IPS-18c (cell line): Measurements from ENCODE around the gene LAMB1.

ENCODE experiments used
- H3K4me3 ChIP-seq: 2 replicates; pipeline ENCODE4 v1.7.0; 2013; ENCODE audit warnings: low read depth, mild to moderate bottlenecking, low read length, moderate library complexity; ENCODE audit not compliant: insufficient read depth
- H3K9me3 ChIP-seq: one replicate; pipeline ENCODE4 v1.6.1; 2013; ENCODE audit warnings: mild to moderate bottlenecking, low read length, moderate library complexity; ENCODE audit not compliant: control insufficient read depth, insufficient read depth

LAMB1 gene

DNA sequence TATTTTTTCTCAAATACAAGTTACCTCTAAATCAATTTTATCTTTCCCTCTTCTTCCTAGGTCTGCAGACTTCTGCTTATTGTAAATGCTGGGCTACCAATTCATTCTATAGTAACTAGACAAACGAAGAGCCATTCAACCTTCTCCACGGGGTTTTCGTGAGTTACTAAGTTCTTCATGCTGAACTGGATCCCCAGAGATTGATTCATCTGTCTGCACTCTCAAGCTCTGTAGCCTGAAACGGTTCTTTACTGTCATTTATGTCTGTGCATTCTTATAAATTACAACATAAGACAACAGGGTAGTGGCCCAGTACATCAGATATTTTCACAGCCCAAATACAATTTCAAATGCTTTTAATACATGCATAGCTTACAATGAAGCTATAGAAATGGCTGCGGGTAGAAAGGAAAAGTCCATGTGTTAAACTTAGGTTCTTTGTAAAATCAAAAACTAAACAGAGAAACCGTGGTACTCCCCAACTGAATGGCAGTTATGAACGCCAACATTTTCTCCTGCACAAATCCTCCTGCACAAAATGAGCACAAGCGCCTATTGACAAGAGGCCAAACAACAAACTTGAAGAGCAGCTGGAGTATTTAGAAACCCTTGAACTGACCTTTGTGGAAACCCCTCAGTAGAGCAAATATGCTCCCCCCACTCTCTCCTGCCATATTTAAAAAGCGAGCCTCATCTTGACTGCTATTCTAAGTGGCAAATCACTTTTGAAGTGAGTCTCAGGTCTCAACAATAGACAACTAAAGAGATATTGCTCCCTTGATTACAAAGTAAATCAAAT is 20.7 kb downstream of the LAMB1 start:
- Histone ChIP-seq H3K4me3 (no peak overlapping the region), H3K9me3 (no peaks in the 10 kb centered on the region)

DNA sequence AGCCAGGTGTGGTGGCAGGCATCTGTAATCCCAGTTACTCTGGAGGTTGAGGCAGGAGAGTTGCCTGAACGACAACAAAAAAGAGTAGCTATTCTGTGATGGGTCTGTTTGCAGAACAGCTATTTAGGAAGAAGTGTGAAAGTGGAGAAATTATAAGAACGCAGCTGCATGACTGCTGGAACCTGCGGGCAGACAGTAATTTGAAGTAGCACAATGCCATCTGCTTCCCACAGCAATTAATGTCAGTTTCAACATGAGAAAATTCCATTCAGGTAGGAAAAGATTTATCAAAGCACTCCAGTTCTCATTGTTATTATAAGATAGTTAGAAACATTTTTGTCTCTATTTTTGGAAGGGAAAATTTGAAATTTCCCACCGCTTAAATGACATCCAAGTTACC is 21.5 kb downstream of the LAMB1 start:
- no peaks in the 10 kb centered on the region for H3K9me3 ChIP-seq
- H3K4me3 ChIP-seq, result no peak overlapping the region

DNA sequence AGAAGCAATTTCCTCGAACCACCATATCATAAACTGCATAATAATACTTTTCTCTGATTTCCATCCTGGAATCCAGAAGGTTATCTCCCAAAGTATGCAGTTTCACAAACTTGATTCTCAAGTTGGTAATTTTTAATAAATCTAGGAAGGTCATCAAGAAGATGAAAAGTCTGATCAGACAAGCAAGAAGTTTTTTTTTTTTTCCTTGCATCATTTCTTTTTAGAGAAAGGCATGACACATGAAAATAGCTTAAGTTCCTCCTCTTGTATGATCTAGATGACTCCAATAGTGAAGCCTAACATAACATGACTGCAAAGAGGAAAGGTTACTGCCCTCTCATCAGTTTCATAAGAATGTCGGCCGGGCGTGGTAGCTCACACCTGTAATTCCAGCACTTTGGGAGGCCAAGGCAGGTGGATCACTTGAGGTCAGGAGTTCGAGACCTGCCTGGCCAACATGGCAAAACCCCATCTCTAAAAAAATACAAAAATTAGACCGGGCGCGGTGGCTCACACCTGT is 22.2 kb downstream of the LAMB1 start:
- H3K4me3 ChIP-seq, result no peak overlapping the region
- H3K9me3 ChIP-seq, result no peaks in the 10 kb centered on the region

DNA sequence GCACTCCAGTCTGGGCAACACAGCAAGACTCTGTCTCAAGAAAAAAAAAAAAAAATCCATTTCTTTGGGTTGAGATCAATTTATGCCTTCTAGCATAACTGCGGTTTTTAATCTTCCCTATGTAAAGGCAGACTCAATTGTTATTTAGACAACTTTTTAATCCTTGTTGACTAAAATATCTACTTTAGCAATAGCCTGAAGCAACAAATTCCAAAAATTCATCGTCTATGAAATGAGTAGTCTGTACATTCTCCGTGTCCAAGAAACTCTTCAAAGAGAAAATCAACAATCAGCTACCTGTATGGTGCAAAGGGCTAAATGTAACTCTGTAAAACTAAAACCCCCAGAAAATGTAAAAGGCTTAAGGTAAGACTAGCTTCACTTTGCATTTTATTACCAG is 22.8 kb downstream of the LAMB1 start:
- Histone ChIP-seq H3K9me3 (no peaks in the 10 kb centered on the region), H3K4me3 (no peak overlapping the region)

DNA sequence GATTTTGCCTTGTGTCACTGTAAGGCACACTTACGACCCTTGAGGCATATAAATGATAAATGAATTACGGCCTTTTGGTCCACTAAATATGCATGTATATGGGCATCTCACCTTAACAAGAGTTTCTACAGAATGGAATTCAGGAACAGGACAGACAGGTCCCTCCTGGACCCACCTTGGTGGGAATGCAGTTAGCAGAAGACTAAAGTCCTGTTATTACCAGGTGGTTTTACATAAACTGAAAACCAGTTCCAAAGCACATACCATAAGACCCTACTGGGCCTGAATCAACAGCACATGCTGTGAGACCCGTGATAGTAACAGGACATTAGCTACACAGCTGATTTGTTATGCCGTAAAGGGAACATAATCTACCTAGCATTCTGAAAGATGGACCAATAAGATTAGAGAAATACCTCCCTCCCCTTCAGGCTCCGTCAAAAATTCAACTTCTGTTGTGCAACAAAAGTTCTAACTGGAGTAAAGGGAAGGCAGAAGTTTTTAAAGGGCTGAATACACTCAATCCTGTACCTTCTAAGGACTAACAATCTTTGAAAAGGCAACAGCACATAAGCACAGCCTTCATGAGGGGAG is 24.0 kb downstream of the LAMB1 start:
- H3K9me3 ChIP-seq, result no peaks in the 10 kb centered on the region
- no peak overlapping the region for H3K4me3 ChIP-seq

DNA sequence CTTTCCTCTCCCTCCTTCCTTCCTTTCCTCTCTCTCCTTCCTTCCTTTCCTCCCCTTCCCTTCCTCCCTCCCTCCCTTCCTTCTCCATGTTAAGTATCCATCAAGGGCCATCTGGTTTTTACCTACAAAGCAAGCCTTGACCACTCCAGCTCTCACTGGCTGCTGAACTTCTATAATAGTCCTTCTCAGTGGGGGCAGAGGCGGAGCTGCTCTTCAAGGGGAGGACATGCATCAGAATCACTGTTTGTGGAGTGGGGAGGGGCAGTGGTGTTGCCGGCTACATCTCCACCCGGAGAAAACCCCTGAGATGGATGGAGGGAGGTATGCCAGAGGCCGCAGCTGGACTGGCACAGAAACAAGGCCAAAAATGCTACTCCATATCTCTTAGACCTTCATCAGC is 25.9 kb downstream of the LAMB1 start:
- Histone ChIP-seq H3K4me3 (no peak overlapping the region), H3K9me3 (no peaks in the 10 kb centered on the region)

DNA sequence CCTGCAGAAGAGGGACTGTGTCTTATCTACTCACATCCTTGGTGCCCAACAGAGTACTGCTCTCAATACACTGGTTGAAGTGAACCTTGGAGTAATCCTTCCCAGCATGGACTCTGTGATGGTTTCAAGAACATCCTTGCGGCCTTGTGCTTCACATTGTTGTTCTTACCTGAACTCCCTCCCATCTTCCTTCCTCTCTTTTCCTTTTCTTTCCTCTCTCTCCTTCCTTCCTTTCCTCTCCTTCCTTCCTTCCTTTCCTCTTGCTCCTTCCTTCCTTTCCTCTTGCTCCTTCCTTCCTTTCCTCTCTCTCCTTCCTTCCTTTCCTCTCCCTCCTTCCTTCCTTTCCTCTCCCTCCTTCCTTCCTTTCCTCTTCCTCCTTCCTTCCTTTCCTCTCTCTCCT is 26.3 kb downstream of the LAMB1 start:
- Histone ChIP-seq H3K4me3 (no peak overlapping the region), H3K9me3 (no peaks in the 10 kb centered on the region)

DNA sequence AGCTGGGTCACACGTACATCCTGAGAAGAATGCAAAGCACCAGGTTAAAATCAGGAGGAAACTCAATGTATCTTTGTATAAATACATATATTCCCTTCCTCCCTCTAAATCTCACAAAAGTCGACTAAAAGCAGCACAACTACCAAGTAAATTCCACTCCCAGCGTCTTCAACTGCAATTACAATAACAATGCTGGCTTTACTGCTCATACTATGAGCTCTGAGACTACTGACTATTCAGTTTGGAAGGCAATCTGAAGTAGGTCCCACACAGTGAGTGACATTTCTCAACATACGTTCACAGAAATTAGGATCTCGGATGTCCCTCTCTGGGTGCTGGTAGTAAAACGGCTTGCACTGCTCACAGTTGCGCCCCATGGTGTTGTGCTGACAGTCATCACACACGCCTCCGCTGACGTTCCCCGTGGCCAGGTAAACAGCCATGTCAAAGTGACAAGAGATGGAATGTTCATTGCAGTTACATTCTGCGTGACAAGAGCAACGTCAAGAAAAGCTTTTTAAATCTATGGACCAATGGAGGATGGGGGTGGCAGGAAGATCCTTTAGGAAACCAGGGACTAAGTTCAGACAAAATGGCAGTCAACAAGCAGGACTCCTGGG is 27.5 kb downstream of the LAMB1 start:
- H3K4me3 ChIP-seq, result peak overlapping the region; percentile 2; the same call in 1 of the 2 replicates
- no peaks in the 10 kb centered on the region for H3K9me3 ChIP-seq

DNA sequence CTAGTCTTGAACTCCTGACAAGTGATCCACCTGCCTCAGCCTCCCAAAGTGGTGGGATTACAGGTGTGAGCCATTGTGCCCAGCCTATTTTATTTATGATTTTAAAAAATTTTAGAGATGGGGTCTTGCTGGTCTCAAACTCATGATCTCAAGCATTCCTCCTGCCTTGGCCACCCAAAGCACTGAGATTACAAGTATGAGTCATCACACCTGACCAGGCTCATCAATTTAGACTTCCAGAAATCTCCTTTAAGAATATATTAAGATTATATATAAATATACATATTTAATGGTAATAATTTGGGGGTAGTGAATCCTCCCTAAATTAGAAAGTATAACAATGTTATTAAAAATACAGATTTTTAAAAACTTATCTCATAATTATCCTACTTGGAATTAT is 29.1 kb downstream of the LAMB1 start:
- Histone ChIP-seq H3K9me3 (no peaks in the 10 kb centered on the region), H3K4me3 (no peak overlapping the region)

DNA sequence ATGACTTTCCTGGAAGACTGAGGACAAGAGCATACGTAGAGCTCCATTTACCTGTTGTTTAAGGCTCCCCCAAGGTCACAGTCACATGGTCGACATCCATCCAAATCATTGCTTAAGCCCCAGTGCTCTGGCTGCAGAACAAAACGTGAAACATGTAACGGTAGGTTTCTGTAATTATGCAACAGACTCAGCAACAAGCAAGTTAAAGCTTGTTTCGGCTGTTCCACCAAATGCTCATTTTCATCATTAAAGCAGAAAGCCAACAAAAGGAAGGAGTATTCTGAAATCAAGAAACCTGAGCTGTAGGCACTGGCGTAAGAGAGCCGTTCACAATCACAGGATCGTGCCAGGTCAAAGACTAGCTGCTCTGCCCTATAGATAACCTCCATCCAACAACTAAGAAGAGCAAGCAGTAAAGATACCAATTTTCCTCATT is 30.0 kb downstream of the LAMB1 start:
- no peak overlapping the region for H3K4me3 ChIP-seq
- no peaks in the 10 kb centered on the region for H3K9me3 ChIP-seq

DNA sequence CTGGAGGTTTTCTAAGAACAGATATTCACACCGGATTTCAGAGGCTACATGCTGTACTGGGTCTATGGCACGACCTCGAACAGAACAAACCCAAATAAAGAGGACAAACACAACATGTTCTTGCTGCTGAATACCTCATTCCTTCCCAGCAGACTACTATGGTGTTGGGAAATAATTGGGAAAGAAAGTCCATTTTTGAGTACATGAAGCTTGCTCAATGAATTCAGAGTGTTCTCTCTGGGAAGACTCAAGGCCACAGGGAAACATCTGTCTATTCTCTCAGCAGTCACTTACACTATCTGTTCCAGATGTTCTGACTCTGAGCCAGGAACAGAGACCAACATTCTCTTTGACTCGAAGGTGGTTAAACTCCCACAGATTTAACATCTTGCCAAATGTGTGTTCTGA is 30.9 kb downstream of the LAMB1 start:
- Histone ChIP-seq H3K9me3 (no peaks in the 10 kb centered on the region), H3K4me3 (no peak overlapping the region)

DNA sequence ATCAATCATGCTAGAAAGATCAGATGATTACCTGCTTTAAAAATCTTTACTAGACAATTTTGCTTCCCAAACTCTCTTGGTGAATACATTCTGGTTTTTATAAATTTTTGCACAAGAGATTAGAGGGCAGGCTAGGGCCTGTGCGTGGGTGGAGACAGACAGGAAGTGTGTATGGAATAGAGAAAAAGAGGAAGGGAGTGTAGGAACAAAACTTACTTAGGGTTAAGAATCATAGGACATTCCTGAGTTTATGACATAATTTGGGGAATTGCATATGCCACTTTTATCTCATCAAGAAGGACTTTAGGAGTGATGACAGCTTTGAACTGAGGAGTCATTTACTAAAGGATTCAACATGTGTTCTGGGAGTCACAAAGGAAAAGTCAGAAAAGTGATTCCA is 31.3 kb downstream of the LAMB1 start:
- no peaks in the 10 kb centered on the region for H3K9me3 ChIP-seq
- no peak overlapping the region for H3K4me3 ChIP-seq

DNA sequence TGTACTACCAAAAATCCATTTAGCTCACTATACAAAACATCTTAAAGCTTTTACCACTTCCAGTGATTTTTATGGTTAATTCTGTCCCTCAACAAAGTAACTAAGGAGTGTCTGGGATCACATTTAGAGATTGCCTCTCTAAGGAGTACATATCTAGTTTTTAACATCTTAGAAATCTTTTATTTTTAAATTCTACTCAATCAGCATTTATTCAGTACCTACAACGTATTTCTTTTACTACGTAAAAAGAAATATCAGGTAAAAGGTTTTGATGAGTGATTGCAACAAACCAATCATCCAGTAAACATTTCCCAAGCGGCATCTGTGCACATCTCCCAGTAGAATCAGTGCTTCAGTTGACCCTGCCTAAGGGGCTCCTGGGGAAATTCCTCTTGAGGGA is 31.9 kb downstream of the LAMB1 start:
- H3K9me3 ChIP-seq, result no peaks in the 10 kb centered on the region
- no peak overlapping the region for H3K4me3 ChIP-seq

DNA sequence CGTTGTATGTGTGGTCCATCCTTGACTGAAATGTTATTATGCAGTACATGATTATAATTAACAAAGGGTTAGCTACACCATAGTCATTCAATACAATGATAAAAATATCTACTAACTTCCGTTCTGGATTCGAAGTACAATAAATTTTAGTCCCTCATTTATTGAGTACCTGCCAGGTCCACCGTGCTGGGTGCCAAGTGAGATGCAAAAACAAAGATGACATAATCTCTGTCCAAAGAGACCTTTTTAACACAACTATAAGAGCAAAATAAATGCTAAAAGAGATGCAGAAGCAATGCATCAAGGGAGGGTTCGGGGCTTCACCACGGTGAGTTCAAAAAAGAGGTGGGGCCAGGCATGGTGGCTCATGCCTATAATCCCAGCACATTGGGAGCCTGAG is 33.1 kb downstream of the LAMB1 start:
- H3K9me3 ChIP-seq, result no peaks in the 10 kb centered on the region
- H3K4me3 ChIP-seq, result no peak overlapping the region

DNA sequence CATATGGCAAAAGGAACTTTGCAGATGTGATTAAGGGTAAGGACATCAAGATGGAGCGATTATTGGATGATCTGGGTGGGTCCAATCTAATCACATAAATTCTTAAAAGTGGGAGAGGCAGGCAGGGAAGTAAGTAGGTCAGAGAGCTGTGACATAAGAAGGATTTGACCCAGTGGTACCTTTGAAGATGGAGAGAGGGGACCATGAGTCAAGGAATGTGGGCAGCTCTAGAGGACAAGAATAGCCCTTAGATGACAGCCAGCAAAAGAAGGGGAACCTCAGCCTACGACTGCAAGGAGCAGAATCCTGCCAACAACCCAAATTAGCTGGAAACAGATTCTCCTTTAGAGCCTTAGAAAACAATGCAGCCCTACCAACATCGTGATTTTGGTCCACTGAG is 34.5 kb downstream of the LAMB1 start:
- Histone ChIP-seq H3K9me3 (no peaks in the 10 kb centered on the region), H3K4me3 (no peak overlapping the region)

DNA sequence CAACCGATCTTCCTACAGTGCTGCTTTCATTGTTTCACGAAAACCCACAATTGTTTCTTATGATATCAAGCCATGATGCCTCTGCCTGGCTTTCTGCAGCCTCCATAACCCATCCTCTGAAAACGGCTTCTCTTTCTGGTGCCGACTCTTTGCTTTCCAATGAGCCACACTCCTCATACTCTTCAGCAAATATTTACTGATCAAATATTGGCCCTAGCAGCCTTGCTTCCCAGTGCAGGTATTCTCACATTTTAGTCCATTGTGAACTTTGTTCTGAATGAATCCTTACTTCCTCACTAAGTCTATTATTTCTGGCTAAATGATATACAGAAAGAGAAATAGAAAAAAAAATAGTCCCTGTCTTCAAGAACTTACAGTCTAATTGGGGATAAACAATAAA is 35.5 kb downstream of the LAMB1 start:
- Histone ChIP-seq H3K9me3 (no peaks in the 10 kb centered on the region), H3K4me3 (no peak overlapping the region)

DNA sequence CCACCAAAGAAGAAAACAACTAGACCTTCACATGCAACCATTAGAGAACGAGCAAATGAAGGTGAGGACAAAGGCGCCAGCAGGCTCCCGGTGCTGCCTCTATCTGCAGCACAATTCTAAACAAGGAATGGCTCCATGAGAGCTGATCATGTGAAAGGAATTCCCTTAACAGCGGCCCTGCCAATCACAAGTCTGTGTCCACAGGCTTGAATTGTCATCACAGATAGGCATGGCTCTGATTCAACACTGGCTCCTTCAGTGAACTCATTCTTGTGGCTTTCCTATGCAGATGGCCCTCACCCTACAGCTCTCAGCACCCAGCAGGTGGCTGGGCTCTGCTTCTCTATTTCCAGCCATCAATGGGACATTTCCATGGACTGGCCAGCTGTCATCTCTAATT is 36.2 kb downstream of the LAMB1 start:
- Histone ChIP-seq H3K9me3 (no peaks in the 10 kb centered on the region), H3K4me3 (no peak overlapping the region)

DNA sequence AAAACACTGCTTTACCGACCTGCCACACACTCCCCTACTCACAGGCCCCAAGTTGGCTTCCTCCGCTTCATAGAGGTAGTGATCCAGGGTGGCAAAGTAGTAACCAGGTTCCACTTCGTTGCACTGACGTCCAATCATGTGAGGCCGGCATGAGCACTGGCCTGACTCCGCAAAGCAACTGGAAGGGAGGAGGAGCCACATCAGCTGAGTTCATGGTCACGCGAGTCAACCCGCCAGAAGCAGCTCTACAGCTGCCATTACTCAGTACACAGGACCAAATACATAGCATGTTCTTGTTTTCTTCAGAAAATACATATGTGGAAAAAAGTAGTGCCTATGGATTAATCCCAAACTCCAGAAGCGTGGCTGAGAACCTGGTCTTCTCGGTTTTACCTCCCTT is 38.5 kb downstream of the LAMB1 start:
- Histone ChIP-seq H3K9me3 (no peaks in the 10 kb centered on the region), H3K4me3 (no peak overlapping the region)
